Stimulated activated CD4-positive, alpha-beta T cell treated with anti-CD3 and anti-CD28 coated beads, TNF-alpha, amount 100 ng/mL, for 1 hour (primary cell): ENCODE data around the gene TRPV3.
"Not testable (repeated sequence)": the region's sequence is repeated elsewhere in the genome, so short reads cannot be mapped to it uniquely, and the experiment has no call there.

Experiments used
- DNase-seq, 3 donors: peaks; one replicate each; pipeline ENCODE4 v3.0.0-alpha.2; 2020; ENCODE audit warnings: low read depth in 3 of 3, low spot score in 1 of 3

The TRPV3 gene

DNA sequence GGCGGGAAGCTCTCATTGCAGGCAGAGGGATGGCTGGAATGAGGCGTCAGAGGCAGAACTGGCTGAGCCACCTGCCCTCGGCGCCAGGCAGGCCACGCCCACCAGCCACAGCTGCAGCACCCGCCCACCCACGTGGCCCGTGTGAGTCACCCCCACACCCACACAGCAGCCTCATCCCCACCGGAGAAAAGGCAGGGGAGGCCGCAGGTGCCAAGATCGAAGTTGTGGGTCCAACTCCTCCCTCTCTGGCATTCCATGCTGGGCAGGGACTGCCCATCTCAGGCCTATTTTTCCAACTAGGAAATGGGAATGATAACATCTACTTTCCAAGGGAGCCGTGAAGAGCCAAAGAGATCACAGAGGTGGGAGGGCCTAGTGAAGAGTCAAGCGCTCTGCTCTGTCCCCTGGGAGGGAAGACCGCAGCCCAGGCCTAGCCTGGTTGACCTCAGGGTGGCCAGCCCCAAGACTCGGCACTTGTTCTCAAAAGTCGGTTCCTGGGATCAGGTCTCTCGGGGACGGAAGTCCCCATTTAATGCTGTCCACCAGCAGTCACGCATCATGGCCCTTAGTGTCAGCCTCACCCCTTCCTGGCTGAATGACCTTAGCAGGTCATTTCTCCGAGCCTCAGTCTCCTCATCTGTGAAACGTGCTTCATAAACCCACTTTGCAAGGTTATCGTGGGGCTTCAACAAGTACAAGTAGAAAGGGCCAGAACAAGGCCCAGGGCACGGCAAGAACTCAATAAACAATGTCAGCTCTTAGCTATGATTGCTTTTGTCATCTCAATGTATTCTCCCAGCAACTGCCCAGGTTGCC, at the start of gene TRPV3:
TRPV3 (minus strand) TSS at position 45 of the 816 bp plus-strand sequence. CDS start 2,962 bp downstream, outside the sequence.
- peak; percentile 38 to 53 (median 40) for DNase-seq

GRCh38 chr17:3603870-3604259, 46.3 kb upstream of the TRPV3 start:
- DNase-seq: no peak

GRCh38 chr17:3603119-3603869, 45.7 kb upstream of the TRPV3 start:
- no peak for DNase-seq

GRCh38 chr17:3602499-3602898, 44.9 kb upstream of the TRPV3 start:
- no peak for DNase-seq

DNA sequence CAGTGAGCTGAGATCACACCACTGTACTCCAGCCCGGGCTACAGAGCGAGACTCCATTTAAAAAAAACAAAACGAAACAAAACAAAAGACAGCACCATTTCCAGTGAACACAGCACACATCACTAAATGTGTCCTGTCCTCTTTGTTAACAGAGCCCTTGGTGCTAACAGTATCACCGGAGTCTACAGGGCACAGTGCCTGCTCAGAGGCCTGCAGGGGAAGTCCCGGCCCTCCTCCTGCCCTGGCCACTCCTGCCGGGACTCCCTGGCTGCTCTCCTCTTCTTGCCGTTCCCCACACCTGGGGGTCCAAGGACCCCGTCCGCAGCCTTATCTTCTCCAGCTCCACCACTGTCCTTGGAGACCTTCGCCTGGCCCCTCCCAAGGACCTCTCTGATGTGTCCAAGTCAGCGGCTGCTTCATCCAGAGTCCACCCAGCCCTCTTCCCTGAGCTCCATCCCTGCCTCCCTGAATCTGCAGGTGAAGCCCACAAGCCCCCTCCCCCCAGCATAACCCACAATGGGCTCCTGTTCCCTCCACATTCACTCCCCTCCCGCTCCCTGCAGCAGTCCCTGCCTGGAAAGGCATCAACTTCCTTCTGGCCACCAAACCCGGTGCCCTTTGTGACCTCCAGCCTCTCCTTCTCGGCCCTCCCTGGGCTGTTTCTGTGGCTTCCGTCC, 43.1 kb upstream of the TRPV3 start:
- DNase-seq: no peak

DNA sequence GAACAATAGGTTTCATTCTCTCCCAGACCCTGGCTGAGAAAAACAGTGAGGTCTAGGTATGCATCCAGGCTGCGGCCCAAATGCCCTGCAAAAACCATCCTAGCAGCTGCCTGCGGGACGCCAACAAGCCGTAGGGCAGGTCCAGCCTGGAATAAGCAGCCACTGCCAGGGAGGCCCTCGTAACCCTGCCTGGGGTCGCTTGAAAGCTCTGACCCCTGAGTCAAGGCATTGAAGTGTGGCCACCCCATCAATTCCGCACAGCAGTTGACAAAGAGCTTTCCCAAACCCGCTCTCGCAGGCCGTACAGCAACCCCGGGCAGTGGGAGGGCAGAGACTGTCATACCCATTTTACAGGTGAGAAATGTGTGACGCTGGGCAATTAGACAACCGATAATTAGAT, 40.5 kb upstream of the TRPV3 start:
- DNase-seq: no peak

DNA sequence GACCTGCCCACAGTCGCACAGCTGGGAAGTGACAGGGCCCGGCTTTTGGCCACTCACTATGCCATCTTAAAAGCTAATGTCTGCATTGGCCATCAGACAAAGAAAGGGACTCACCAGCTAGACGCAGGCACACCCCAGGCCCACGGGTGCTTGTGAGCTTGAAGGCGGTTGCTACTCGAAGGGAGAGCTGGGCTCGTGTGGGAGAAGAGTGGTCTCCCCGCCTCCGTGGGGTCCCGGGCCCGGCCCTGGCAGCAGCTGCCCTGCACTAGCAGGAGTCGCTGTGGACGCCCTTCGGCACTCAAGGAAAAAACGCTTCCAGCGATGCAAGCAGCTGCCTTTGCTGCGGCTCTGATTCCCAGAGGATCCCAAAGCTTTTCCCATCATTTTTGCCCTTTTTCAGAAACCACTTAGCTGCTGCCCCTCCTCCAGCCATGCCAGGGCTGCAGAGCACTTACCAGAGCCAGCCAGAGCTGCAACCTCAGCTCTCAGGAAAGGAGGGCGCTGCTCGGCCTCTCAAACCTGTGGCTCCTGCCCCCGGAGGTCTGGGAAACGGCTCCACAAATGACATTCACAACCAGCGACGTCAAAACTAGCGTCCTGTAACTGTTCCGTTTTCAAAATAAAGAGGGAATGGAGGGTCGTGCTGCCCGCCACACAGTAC, 39.3 kb upstream of the TRPV3 start:
- no peak for DNase-seq

DNA sequence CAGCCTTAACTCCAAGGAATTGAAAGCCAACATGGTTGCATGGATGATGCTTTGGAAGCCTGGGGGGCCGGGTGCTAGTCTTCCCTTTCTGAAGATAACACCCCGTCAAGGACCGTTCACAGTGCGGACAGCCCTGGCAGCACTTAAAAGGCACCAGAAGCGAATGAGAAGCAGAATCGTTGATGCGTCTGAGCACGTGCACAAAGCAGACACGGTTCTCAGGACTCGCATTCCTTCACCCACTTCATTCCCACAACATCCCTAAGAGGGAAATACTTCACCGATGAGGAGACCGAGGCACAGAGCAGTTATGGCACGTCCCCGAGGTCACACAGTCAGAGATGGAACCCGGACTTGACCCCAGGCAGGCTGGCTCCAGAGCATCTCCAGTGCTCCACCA, 37.4 kb upstream of the TRPV3 start:
- no peak for DNase-seq

GRCh38 chr17:3594051-3594800, 36.6 kb upstream of the TRPV3 start:
- no peak for DNase-seq

GRCh38 chr17:3593384-3593783, 35.8 kb upstream of the TRPV3 start:
- no peak for DNase-seq

- no peak for DNase-seq
Observed at GRCh38 chr17:3592216-3592860, 34.7 kb upstream of the TRPV3 start.

DNA sequence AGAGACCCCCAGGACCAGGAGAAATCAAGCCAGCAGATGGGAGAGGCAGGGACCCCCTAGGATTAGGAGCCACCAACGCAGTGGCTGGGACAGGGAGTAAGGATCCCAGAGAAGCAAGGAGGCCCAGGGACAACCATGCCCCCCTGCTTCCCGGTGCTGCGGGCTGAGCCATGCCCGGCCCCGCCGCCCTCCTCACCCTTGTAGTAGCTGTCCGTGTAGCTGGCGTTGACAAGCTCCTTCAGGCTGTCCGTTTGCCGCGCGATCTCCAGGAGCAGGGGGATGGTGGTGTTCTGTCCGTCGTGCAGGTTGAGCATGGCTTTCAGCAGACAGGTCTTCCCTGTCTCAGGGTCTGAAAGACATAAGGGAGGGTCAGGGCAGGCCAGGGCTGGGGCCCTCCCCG, 33.2 kb upstream of the TRPV3 start:
- no peak for DNase-seq

GRCh38 chr17:3590231-3590630, 32.6 kb upstream of the TRPV3 start:
- DNase-seq: no peak

GRCh38 chr17:3589784-3590183, 32.2 kb upstream of the TRPV3 start:
- no peak for DNase-seq

GRCh38 chr17:3585826-3586225, 28.2 kb upstream of the TRPV3 start:
- no peak for DNase-seq

DNA sequence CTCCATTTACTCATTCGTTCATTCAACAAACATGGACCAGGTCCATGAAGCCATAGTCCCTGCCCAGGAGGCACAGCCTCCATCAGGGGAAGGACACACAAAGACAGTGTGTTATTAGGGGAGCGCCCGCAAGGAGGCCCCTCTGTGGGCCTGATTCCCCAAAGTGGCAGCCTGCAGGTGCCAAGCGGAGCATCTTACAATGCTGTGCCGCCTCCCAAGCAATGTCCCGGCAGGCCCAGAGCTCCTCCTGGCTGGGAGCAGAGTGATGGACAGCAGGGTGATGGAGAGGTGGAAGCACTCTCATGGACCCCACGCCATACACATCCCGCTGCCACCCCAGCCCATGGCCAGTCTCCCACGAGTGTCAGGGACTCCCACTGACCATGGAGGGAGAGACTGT, 25.8 kb upstream of the TRPV3 start:
- no peak for DNase-seq

DNA sequence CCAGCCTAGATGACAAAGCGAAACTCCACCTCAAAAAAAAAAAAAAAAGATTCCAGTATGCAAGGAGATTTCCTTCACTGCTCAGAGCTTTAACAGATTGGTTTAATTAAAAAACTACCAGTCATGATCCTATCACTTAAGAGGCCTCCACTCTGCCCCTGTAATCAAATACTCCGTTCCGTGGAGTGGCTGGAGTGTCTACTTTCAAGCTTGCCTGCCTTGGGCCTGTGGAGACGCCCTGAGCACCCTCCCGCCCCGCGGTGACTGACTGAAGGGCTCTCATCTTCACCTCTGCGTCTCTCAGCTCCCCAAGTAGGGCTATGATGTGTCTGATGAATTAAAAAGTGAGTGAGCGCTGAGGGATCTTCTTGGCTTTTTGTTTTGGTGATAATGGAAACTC, 25.3 kb upstream of the TRPV3 start:
- DNase-seq: no peak

DNA sequence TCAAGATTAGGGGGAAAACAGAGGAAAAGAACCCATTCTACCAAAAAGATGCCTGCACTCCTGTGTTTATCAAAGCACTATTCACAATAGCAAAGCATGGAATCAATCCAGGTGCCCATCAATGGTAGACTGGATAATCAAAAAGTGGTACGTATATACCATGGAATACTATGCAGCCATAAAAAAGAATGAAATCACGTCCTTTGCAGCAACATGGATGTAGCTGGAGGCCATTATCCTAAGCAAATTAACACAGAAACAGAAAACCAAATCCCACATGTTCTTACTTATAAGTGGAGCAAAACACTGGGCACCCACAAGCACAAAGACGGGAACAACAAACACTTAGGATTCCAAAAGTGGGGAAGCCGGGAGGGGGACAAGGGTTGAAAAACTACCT, 21.1 kb upstream of the TRPV3 start:
- not testable (repeated sequence) for DNase-seq

DNA sequence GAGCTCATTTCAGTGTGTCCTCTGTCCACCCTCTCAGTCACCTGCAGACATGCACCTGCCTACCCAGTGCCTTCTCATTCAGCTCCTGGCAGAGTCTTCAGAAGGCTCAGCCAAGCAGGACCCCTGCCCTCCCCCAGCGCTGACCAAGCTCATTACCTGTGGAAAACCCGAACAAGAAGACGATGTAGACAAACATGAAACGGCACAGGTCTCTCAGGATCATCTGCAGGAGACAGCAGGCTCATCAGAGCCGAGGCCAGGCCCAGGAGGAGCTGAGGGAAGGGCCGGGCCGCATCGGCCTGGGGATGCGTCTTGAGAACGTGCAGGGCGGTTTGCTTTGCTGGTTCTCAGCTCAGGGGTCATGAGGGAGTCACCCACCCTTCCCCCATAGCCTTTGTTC, 19.4 kb upstream of the TRPV3 start:
- no peak for DNase-seq

DNA sequence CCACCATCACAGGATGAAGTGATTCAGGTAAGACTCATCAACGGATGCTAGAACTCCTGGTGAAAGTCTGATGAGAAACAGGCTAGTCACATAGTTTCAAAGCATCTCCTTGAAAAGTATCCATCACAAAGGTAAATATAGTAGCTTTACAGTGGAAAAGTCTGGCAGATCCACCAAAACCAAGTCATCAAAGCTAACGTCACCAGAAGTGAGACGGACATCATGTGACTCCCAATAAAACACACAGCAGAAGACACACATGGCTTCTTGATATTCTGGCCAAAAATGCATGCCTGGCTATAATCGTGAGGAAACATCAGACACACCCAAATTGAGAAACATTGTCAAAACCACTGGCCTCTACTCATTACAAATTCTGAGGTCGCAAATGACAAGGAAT, 17.9 kb upstream of the TRPV3 start:
- no peak for DNase-seq
